Subcutaneous adipose tissue (tissue), 4 donors: ENCODE data around the gene UGT2B10. TPM values are rescaled to one million over a fixed set of nuclear protein-coding genes. Genes with fewer than 3 reads are reported as not detected.
"Not testable (repeated sequence)": the region's sequence is repeated elsewhere in the genome, so short reads cannot be mapped to it uniquely, and the experiment has no call there.

ENCODE experiments used
- CTCF ChIP-seq: fragments of 450-650 bp; IDR thresholded peaks from one replicate; pipeline ENCODE4 v1.5.1; 2016; ENCODE audit warnings: low read depth, mild to moderate bottlenecking, control low read depth, antibody characterized with exemption, moderate library complexity
- total RNA-seq, 4 donors: library from RNA; depleted of rRNA; stranded (reverse); fragments of >200 nt; gene quantifications; one replicate each; pipeline ENCODE4 v1.1.0, GENCODE V29; 2016

Gene UGT2B10
- total RNA-seq = not detected

DNA sequence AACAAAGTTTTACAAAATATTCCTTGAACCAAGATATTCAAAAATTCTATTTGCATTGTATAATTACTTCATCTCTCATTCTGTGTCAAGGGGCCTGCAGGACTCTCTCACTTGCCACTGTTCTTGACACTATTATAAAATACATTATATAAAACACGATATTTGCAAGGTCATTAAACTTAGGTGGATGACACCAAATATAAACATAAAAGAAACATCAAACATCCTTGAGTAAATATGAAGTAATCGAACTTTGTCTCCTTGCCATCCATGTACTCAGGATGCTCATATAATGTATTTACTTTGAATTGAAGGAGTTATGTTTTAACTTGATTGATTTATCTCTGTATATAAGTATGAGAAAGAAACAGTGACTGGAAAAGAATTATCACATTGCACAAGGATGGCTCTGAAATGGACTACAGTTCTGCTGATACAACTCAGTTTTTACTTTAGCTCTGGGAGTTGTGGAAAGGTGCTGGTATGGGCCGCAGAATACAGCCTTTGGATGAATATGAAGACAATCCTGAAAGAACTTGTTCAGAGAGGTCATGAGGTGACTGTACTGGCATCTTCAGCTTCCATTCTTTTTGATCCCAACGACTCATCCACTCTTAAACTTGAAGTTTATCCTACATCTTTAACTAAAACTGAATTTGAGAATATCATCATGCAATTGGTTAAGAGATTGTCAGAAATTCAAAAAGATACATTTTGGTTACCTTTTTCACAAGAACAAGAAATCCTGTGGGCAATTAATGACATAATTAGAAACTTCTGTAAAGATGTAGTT is at the start of gene UGT2B10:
TSS of gene UGT2B10 (plus strand) at position 378 of the 793 bp plus-strand sequence. CDS start at position 404, 26 bp downstream.
- not testable (repeated sequence) for TF ChIP-seq CTCF

GRCh38 chr4:68773699-68774098 is 42.1 kb upstream of the UGT2B10 start:
- no peak for TF ChIP-seq CTCF

DNA sequence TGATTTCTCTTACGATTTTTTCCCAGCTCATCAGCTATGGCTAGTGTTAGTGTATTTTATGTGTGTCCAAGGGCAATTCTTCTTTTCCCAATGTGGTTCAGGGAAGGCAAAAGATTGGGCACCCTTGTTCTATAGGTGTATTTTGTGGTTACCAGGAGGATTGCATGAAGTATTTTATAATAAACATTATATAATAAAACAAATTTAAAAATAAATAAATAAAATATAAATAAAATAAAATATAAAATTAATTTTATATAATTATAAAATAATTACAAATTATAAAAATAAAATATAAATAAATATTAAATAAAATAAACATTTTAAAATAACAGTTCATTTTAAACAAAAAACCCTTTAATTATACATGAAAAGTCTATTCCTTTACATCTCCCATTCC is 35.6 kb upstream of the UGT2B10 start:
- no peak for TF ChIP-seq CTCF

DNA sequence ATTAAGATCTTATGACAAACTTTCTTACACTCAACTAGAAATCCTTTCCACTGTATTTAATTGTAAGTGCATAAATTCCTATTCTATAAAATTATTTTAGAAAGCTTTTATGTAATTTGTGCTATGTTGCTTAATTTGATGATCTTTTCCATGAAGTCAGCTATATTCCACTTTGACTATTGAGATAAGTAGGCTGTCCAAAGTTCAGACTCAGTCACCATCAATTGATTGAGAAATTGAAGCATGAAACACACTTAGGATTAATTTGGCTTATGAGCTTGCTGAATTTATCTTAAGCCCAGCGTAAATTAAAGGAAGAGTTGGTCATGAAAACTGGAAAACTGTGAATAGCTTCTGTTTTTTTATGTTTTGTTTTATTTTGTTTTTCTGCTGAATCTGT is 18.7 kb upstream of the UGT2B10 start:
- no peak for TF ChIP-seq CTCF

DNA sequence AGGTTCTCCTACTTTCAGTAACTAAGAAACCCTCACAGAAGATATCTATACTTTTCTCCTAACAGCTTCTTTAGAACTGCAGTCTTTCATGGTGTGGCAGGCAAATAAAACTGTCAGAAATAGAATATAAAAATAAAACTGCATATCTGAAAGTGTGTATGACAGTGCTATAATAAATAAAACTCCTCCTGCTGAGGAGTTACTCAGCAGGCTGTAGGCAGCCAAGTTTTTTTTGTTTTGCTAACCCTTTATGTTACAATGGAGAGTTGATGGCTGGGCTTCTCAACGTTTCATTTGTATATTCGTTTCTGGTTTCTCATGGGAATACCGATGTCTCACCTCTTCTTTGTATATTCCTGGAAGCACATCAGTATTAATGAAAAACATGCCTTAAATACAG is 18.2 kb upstream of the UGT2B10 start:
- TF ChIP-seq CTCF = no peak

DNA sequence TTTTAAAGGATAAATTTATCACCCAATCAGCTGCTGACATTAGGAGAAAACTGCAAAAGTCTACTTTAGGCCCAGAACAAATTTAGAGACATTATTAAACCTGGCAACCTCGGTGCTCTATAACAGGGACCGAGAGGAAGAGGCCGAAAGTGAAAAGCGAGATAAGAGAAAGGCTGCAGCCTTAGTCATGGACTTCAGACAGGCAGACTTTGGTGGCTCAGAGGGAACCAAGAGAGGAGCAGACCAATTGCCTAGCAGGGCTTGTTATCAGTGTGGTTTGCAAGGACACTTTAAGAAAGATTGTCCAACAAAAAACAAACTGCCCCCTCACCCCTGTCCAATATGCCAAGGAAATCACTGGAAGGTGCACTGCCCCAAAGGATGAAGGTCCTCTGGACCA is 12.8 kb upstream of the UGT2B10 start:
- no peak for TF ChIP-seq CTCF

- TF ChIP-seq CTCF = no peak
These were observed 7.7 kb upstream of the UGT2B10 start for GRCh38 chr4:68808060-68808459.
